ENCODE data around the gene SERPINB6. TPM values are rescaled to one million over a fixed set of nuclear protein-coding genes. Genes with fewer than 3 reads are reported as not detected.
"Not testable (repeated sequence)": the region's sequence is repeated elsewhere in the genome, so short reads cannot be mapped to it uniquely, and the experiment has no call there.

Gene SERPINB6
- total RNA-seq, 1 experiment from 2014 or later, result 39.0 TPM

GRCh38 chr6:2931055-2931454 lies 40.3 kb downstream of the SERPINB6 start:
- Histone ChIP-seq H3K23me2 (ENCODE audit: insufficient read length, low read depth, low read length, poor library complexity, severe bottlenecking) (no peaks in the 10 kb centered on the region), H3K27ac (ENCODE audit: insufficient read length, low read depth, low read length) (peak overlapping the region; percentile 44), H3K9ac (ENCODE audit: extremely low read depth, insufficient read length, low read length) (no peak overlapping the region), H2AFZ (ENCODE audit: low read length) (no peak overlapping the region), H2BK120ac (ENCODE audit: low read depth, low read length, poor library complexity, severe bottlenecking) (no peak overlapping the region), H3K79me1 (ENCODE audit: insufficient read depth, low read depth, low read length, poor library complexity, severe bottlenecking) (no peaks in the 10 kb centered on the region), H3K4me1 (ENCODE audit: insufficient read depth, low read length) (peaks cover 13% of the 10 kb centered on the region), H2BK12ac (ENCODE audit: insufficient read length, low read depth, low read length) (no peak overlapping the region), H2BK20ac (ENCODE audit: low read depth, low read length, poor library complexity, severe bottlenecking) (no peak overlapping the region), H3T11ph (ENCODE audit: low read length) (no peak overlapping the region), H3K4me2 (ENCODE audit: insufficient read depth, insufficient read length, low read length) (no peak overlapping the region), H3K23ac (ENCODE audit: insufficient read length, low read depth, low read length) (no peak overlapping the region), H4K5ac (ENCODE audit: insufficient read length, low read depth, low read length) (no peak overlapping the region), H2BK5ac (ENCODE audit: insufficient read length, low read length) (no peak overlapping the region), H3K56ac (ENCODE audit: insufficient read length, low read depth, low read length) (no peak overlapping the region), H2BK15ac (ENCODE audit: low read depth, low read length) (no peak overlapping the region), H2AK5ac (ENCODE audit: insufficient read length, low read length) (no peak overlapping the region), H3K27me3 (ENCODE audit: insufficient read depth, low read length) (no peaks in the 10 kb centered on the region), H3K14ac (ENCODE audit: insufficient read depth, low read length) (no peak overlapping the region), H4K91ac (ENCODE audit: insufficient read length, low read depth, low read length) (no peak overlapping the region), H3K18ac (ENCODE audit: insufficient read length, low read depth, low read length) (no peak overlapping the region), H3K79me2 (ENCODE audit: insufficient read depth, low read length) (no peaks in the 10 kb centered on the region), H4K8ac (replicated peaks; ENCODE audit: insufficient read length, low read depth, low read length) (no peak overlapping the region), H3K4ac (ENCODE audit: low read depth, low read length) (no peak overlapping the region), H3K9me3 (ENCODE audit: control insufficient read depth, low read depth, low read length) (no peaks in the 10 kb centered on the region), H4K20me1 (ENCODE audit: control insufficient read depth, insufficient read depth, insufficient read length) (no peaks in the 10 kb centered on the region)
- H3K27ac Mint-ChIP-seq, result peak overlapping the region; percentile 9 to 96 (median 85); a peak in 5 of 7 replicates
- no CpG with 5 or more reads among the region's 8 CpGs for WGBS (ENCODE audit: extremely low coverage, insufficient read length, low lambda C conversion rate)
- TF ChIP-seq, protein P1, sequence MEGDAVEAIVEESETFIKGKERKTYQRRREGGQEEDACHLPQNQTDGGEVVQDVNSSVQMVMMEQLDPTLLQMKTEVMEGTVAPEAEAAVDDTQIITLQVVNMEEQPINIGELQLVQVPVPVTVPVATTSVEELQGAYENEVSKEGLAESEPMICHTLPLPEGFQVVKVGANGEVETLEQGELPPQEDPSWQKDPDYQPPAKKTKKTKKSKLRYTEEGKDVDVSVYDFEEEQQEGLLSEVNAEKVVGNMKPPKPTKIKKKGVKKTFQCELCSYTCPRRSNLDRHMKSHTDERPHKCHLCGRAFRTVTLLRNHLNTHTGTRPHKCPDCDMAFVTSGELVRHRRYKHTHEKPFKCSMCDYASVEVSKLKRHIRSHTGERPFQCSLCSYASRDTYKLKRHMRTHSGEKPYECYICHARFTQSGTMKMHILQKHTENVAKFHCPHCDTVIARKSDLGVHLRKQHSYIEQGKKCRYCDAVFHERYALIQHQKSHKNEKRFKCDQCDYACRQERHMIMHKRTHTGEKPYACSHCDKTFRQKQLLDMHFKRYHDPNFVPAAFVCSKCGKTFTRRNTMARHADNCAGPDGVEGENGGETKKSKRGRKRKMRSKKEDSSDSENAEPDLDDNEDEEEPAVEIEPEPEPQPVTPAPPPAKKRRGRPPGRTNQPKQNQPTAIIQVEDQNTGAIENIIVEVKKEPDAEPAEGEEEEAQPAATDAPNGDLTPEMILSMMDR (conservative IDR thresholded peaks at IDR 0.05), result no peak
- H3K9me3 Mint-ChIP-seq, result no peaks in the 10 kb centered on the region; a peak in 1 of 5 replicates
- DNase-seq, result no peak
- no peaks in the 10 kb centered on the region; a peak in 1 of 7 replicates for H3K36me3 Mint-ChIP-seq (ENCODE audit: insufficient read depth in 1 of 3, low read depth in 3 of 3)
- H3K27me3 Mint-ChIP-seq (ENCODE audit: low read depth), result no peaks in the 10 kb centered on the region
- peaks cover 51 to 60% of the 10 kb centered on the region in 2 experiments for H3K4me1 Mint-ChIP-seq
- peak overlapping the region in 1 of 2 experiments; percentile 50; a peak in 2 of 5 replicates for H3K4me3 Mint-ChIP-seq

- H3K27me3 ChIP-seq (ENCODE audit: insufficient read depth, low read length); H3K27me3 Mint-ChIP-seq (ENCODE audit: low read depth); H4K20me1 ChIP-seq (ENCODE audit: control insufficient read depth, insufficient read depth, insufficient read length); H3K4ac ChIP-seq (ENCODE audit: low read depth, low read length); H3K4me2 ChIP-seq (ENCODE audit: insufficient read depth, insufficient read length, low read length); H3K36me3 Mint-ChIP-seq (ENCODE audit: insufficient read depth in 1 of 3, low read depth in 3 of 3); H3K23ac ChIP-seq (ENCODE audit: insufficient read length, low read depth, low read length); H3T11ph ChIP-seq (ENCODE audit: low read length); H2AFZ ChIP-seq (ENCODE audit: low read length); H3K79me2 ChIP-seq (ENCODE audit: insufficient read depth, low read length); H4K91ac ChIP-seq (ENCODE audit: insufficient read length, low read depth, low read length); H4K5ac ChIP-seq (ENCODE audit: insufficient read length, low read depth, low read length); H2BK20ac ChIP-seq (ENCODE audit: low read depth, low read length, poor library complexity, severe bottlenecking); H2BK5ac ChIP-seq (ENCODE audit: insufficient read length, low read length); H3K14ac ChIP-seq (ENCODE audit: insufficient read depth, low read length); H3K56ac ChIP-seq (ENCODE audit: insufficient read length, low read depth, low read length); H3K79me1 ChIP-seq (ENCODE audit: insufficient read depth, low read depth, low read length, poor library complexity, severe bottlenecking); H2AK5ac ChIP-seq (ENCODE audit: insufficient read length, low read length); H3K9me3 Mint-ChIP-seq; H3K9ac ChIP-seq (ENCODE audit: extremely low read depth, insufficient read length, low read length); H2BK15ac ChIP-seq (ENCODE audit: low read depth, low read length); H3K18ac ChIP-seq (ENCODE audit: insufficient read length, low read depth, low read length); H3K23me2 ChIP-seq (ENCODE audit: insufficient read length, low read depth, low read length, poor library complexity, severe bottlenecking); H2BK12ac ChIP-seq (ENCODE audit: insufficient read length, low read depth, low read length); H2BK120ac ChIP-seq (ENCODE audit: low read depth, low read length, poor library complexity, severe bottlenecking); H3K9me3 ChIP-seq (ENCODE audit: control insufficient read depth, low read depth, low read length); H4K8ac ChIP-seq (replicated peaks; ENCODE audit: insufficient read length, low read depth, low read length): not testable (repeated sequence)
- H3K4me1 ChIP-seq (ENCODE audit: insufficient read depth, low read length), result peaks cover 13% of the 10 kb centered on the region
- H3K4me3 Mint-ChIP-seq, result peak overlapping the region; percentile 21 to 45; a peak in 2 of 5 replicates
- H3K27ac ChIP-seq (ENCODE audit: insufficient read length, low read depth, low read length), result peak overlapping the region; percentile 94
- peak overlapping the region; percentile 82 to 95 (median 95) for H3K27ac Mint-ChIP-seq
- DNase-seq, result peak; percentile 70
- peaks cover 79 to 82% of the 10 kb centered on the region in 2 experiments for H3K4me1 Mint-ChIP-seq
- WGBS (ENCODE audit: extremely low coverage, insufficient read length, low lambda C conversion rate), result no CpG with 5 or more reads among the region's 13 CpGs
Observed at GRCh38 chr6:2927931-2928330, 43.4 kb downstream of the SERPINB6 start.

Measured in H9 (cell line).